Measurements from ENCODE around the gene GALNT10. TPM values are rescaled to one million over a fixed set of nuclear protein-coding genes. Genes with fewer than 3 reads are reported as not detected.

GALNT10 gene
- total RNA-seq, 1 donor from 2014 or later, result 93.8 TPM

- intact Hi-C loops (cut with DNase I), result no loop called here
- DNase-seq (no peak), ATAC-seq (no peak)
- H3K4me3 ChIP-seq, result no peak overlapping the region
- no peaks in the 10 kb centered on the region for H3K36me3 ChIP-seq
- H3K9me3 ChIP-seq, result no peaks in the 10 kb centered on the region
- no peaks in the 10 kb centered on the region for H3K4me1 ChIP-seq
- TF ChIP-seq CTCF (IDR thresholded peaks at IDR 0.05), result no peak
- no peaks in the 10 kb centered on the region for H3K27me3 ChIP-seq
- no peak overlapping the region for H3K27ac ChIP-seq
These were observed 48.4 kb downstream of the GALNT10 start for GRCh38 chr5:154238776-154239481.

- H3K27ac ChIP-seq, result no peak overlapping the region
- no peak overlapping the region for H3K4me3 ChIP-seq
- intact Hi-C loops (cut with DNase I), result no loop called here
- H3K36me3 ChIP-seq, result no peaks in the 10 kb centered on the region
- H3K9me3 ChIP-seq, result no peaks in the 10 kb centered on the region
- no peaks in the 10 kb centered on the region for H3K4me1 ChIP-seq
- TF ChIP-seq CTCF (IDR thresholded peaks at IDR 0.05), result no peak
- no peaks in the 10 kb centered on the region for H3K27me3 ChIP-seq
- ATAC-seq, result peak; percentile 38
- no peak for DNase-seq
These were observed 50.1 kb downstream of the GALNT10 start for GRCh38 chr5:154240595-154240994.

DNA sequence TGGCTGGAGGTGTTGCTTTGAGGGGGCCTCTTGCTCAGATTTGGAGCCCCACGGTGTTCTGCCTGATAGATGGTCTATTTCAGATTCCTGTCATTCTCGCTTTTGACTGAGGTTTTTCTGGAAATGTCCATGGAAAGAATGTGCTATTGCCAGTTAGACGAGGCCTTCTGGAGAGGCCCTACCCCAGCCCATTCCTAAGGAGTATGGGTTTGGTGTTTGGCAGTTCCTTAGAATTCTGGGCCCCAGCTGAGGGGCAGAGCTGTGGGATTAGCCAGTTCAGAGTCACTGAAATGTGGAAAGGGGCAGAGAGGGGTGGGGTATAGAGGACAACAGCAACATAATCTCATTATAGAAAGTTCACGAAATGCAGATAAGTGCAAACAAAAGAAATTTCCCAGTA lies 50.5 kb downstream of the GALNT10 start:
- Histone ChIP-seq H3K9me3 (no peaks in the 10 kb centered on the region), H3K4me1 (no peaks in the 10 kb centered on the region), H3K27ac (no peak overlapping the region), H3K4me3 (no peak overlapping the region), H3K36me3 (no peaks in the 10 kb centered on the region), H3K27me3 (no peaks in the 10 kb centered on the region)
- no peak for ATAC-seq
- intact Hi-C loops (cut with DNase I), result no loop called here
- no peak for DNase-seq
- no peak for TF ChIP-seq CTCF (IDR thresholded peaks at IDR 0.05)

GRCh38 chr5:154242442-154242841 lies 51.9 kb downstream of the GALNT10 start:
- no peak overlapping the region for H3K27ac ChIP-seq
- H3K4me3 ChIP-seq, result no peak overlapping the region
- DNase-seq (no peak), ATAC-seq (no peak)
- intact Hi-C loops (cut with DNase I), result no loop called here
- TF ChIP-seq CTCF (IDR thresholded peaks at IDR 0.05), result no peak
- H3K9me3 ChIP-seq, result no peaks in the 10 kb centered on the region
- H3K36me3 ChIP-seq, result no peaks in the 10 kb centered on the region
- no peaks in the 10 kb centered on the region for H3K27me3 ChIP-seq
- no peaks in the 10 kb centered on the region for H3K4me1 ChIP-seq

DNA sequence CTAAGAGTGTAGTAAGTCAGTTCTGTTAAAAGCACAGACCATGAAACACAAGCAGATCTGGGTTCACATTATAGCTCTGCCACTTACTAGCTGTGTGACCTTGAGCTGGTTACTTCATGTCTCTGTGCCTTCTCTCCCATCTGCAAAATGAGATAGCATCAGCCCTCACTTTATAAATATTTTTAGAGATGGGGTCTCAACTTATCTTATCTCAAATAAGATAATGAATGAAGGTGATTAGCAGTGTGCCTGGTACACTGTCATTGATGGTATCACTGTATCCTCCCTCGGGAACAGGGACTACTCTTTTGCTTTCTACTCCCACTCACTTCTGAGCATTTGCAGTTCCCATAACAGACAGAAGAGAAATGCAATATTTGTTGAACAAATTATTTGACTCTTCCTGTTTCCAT lies 52.4 kb downstream of the GALNT10 start:
- no peaks in the 10 kb centered on the region for H3K9me3 ChIP-seq
- DNase-seq (no peak), ATAC-seq (no peak)
- TF ChIP-seq CTCF (IDR thresholded peaks at IDR 0.05), result no peak
- no peaks in the 10 kb centered on the region for H3K36me3 ChIP-seq
- no peaks in the 10 kb centered on the region for H3K4me1 ChIP-seq
- no peaks in the 10 kb centered on the region for H3K27me3 ChIP-seq
- intact Hi-C loops (cut with DNase I), result no loop called here
- no peak overlapping the region for H3K27ac ChIP-seq
- H3K4me3 ChIP-seq, result no peak overlapping the region

GRCh38 chr5:154243736-154244135 lies 53.2 kb downstream of the GALNT10 start:
- no peaks in the 10 kb centered on the region for H3K4me1 ChIP-seq
- TF ChIP-seq CTCF (IDR thresholded peaks at IDR 0.05), result no peak
- intact Hi-C loops (cut with DNase I), result no loop called here
- H3K4me3 ChIP-seq, result no peak overlapping the region
- no peaks in the 10 kb centered on the region for H3K27me3 ChIP-seq
- no peak overlapping the region for H3K27ac ChIP-seq
- no peaks in the 10 kb centered on the region for H3K9me3 ChIP-seq
- DNase-seq (no peak), ATAC-seq (peak; percentile 36)
- H3K36me3 ChIP-seq, result no peaks in the 10 kb centered on the region

Data from upper lobe of right lung (tissue), 1 donor.